Measurements from ENCODE around the gene SLC5A9.
"Not testable (repeated sequence)": the region's sequence is repeated elsewhere in the genome, so short reads cannot be mapped to it uniquely, and the experiment has no call there.

Gene SLC5A9

GRCh38 chr1:48222501-48223242 is at the start of gene SLC5A9:
Gene SLC5A9 (plus strand): TSS chr1:48222716. CDS start chr1:48222737, 21 bp downstream.
- DNase-seq (ENCODE audit: low spot score), result no peak

- DNase-seq (ENCODE audit: low spot score), result no peak
Observed at GRCh38 chr1:48175116-48175515, 47.4 kb upstream of the SLC5A9 start.

GRCh38 chr1:48177257-48177656 is 45.3 kb upstream of the SLC5A9 start:
- DNase-seq (ENCODE audit: low spot score), result no peak

- DNase-seq (ENCODE audit: low spot score), result no peak
Observed at GRCh38 chr1:48181669-48182367, 40.7 kb upstream of the SLC5A9 start.

- DNase-seq (ENCODE audit: low spot score), result no peak
Observed at GRCh38 chr1:48182439-48182838, 40.1 kb upstream of the SLC5A9 start.

- DNase-seq (ENCODE audit: low spot score), result no peak
Observed at GRCh38 chr1:48186306-48186839, 36.1 kb upstream of the SLC5A9 start.

GRCh38 chr1:48187969-48188563 is 34.5 kb upstream of the SLC5A9 start:
- DNase-seq (ENCODE audit: low spot score), result no peak

GRCh38 chr1:48190881-48191280 is 31.6 kb upstream of the SLC5A9 start:
- no peak for DNase-seq (ENCODE audit: low spot score)

- no peak for DNase-seq (ENCODE audit: low spot score)
Observed at GRCh38 chr1:48194801-48195200, 27.7 kb upstream of the SLC5A9 start.

- no peak for DNase-seq (ENCODE audit: low spot score)
Observed at GRCh38 chr1:48196237-48196636, 26.3 kb upstream of the SLC5A9 start.

- no peak for DNase-seq (ENCODE audit: low spot score)
Observed at GRCh38 chr1:48198970-48199369, 23.5 kb upstream of the SLC5A9 start.

- DNase-seq (ENCODE audit: low spot score), result no peak
Observed at GRCh38 chr1:48200166-48200900, 22.2 kb upstream of the SLC5A9 start.

GRCh38 chr1:48202030-48202752 is 20.3 kb upstream of the SLC5A9 start:
- peak; percentile 75 for DNase-seq (ENCODE audit: low spot score)

- DNase-seq (ENCODE audit: low spot score), result peak; percentile 29
Observed at GRCh38 chr1:48203287-48203900, 19.1 kb upstream of the SLC5A9 start.

GRCh38 chr1:48205522-48205921 is 17.0 kb upstream of the SLC5A9 start:
- no peak for DNase-seq (ENCODE audit: low spot score)

GRCh38 chr1:48206371-48206770 is 16.1 kb upstream of the SLC5A9 start:
- DNase-seq (ENCODE audit: low spot score), result no peak

- no peak for DNase-seq (ENCODE audit: low spot score)
Observed at GRCh38 chr1:48207131-48207530, 15.4 kb upstream of the SLC5A9 start.

GRCh38 chr1:48207536-48208075 is 14.9 kb upstream of the SLC5A9 start:
- no peak for DNase-seq (ENCODE audit: low spot score)

GRCh38 chr1:48208251-48208650 is 14.3 kb upstream of the SLC5A9 start:
- no peak for DNase-seq (ENCODE audit: low spot score)

GRCh38 chr1:48208652-48209051 is 13.9 kb upstream of the SLC5A9 start:
- no peak for DNase-seq (ENCODE audit: low spot score)

- not testable (repeated sequence) for DNase-seq (ENCODE audit: low spot score)
Observed at GRCh38 chr1:48213462-48213861, 9.1 kb upstream of the SLC5A9 start.
